DMS153 (cell line): Measurements from ENCODE around the gene CDHR4.
"Not testable (repeated sequence)": the region's sequence is repeated elsewhere in the genome, so short reads cannot be mapped to it uniquely, and the experiment has no call there.

Source experiments
- DNase-seq: peaks from one replicate; lab custom pipeline; 2025; lab: John Stamatoyannopoulos, UW

Gene CDHR4

GRCh38 chr3:49803465-49804140 is 3.9 kb upstream of the CDHR4 start:
- no peak for DNase-seq

- DNase-seq: peak; percentile 29
Measured at GRCh38 chr3:49802719-49803464, 3.2 kb upstream of the CDHR4 start, which contains the start of gene INKA1. TSS of gene INKA1 (plus strand) at chr3:49803261. CDS start at chr3:49803393, 132 bp downstream.

GRCh38 chr3:49801160-49801559 is 1.5 kb upstream of the CDHR4 start:
- DNase-seq: no peak

GRCh38 chr3:49799105-49799504 is 568 bp downstream of the CDHR4 start:
- no peak for DNase-seq

- no peak for DNase-seq
Measured at GRCh38 chr3:49794926-49795905, 4.5 kb downstream of the CDHR4 start.

- DNase-seq: no peak
Measured at GRCh38 chr3:49794431-49794830, 5.2 kb downstream of the CDHR4 start.

GRCh38 chr3:49793486-49794085 is 6.1 kb downstream of the CDHR4 start:
- no peak for DNase-seq

GRCh38 chr3:49792371-49793150 is 7.1 kb downstream of the CDHR4 start:
- DNase-seq: no peak

- no peak for DNase-seq
Measured at GRCh38 chr3:49791571-49791970, 8.1 kb downstream of the CDHR4 start.

GRCh38 chr3:49790626-49791411 is 8.9 kb downstream of the CDHR4 start:
- DNase-seq: no peak

- DNase-seq: no peak
Measured at GRCh38 chr3:49788056-49788455, 11.6 kb downstream of the CDHR4 start.

GRCh38 chr3:49787536-49787935 is 12.1 kb downstream of the CDHR4 start:
- no peak for DNase-seq

GRCh38 chr3:49787182-49787464 is 12.6 kb downstream of the CDHR4 start:
- DNase-seq: no peak

- DNase-seq: peak; percentile 93
Measured at GRCh38 chr3:49786357-49787181, 13.1 kb downstream of the CDHR4 start, which contains the start of gene IP6K1. TSS of gene IP6K1 (minus strand) at chr3:49786542. CDS start at chr3:49748040, 38,502 bp downstream.

GRCh38 chr3:49785565-49786356 is 13.9 kb downstream of the CDHR4 start:
- no peak for DNase-seq

GRCh38 chr3:49782277-49782676 is 17.4 kb downstream of the CDHR4 start:
- not testable (repeated sequence) for DNase-seq

GRCh38 chr3:49781415-49782199 is 18.1 kb downstream of the CDHR4 start:
- DNase-seq: no peak

GRCh38 chr3:49780975-49781365 is 18.7 kb downstream of the CDHR4 start:
- not testable (repeated sequence) for DNase-seq
